Kidney epithelial cell (primary cell): ENCODE results near the gene GGT1. TPM values are rescaled to one million over a fixed set of nuclear protein-coding genes. Genes with fewer than 3 reads are reported as not detected.
"Not testable (repeated sequence)": the region's sequence is repeated elsewhere in the genome, so short reads cannot be mapped to it uniquely, and the experiment has no call there.

ENCODE experiments used
- DNase-seq: peaks from one replicate; pipeline ENCODE4 v3.0.0-alpha.2; 2010; ENCODE audit warnings: low read depth
- H3K27me3 ChIP-seq: 2 replicates; pipeline ENCODE4 v1.6.0; 2011; ENCODE audit warnings: low read length; ENCODE audit not compliant: control insufficient read depth, insufficient read depth
- H3K36me3 ChIP-seq: 2 replicates; pipeline ENCODE4 v1.5.1; 2011; ENCODE audit warnings: low read length; ENCODE audit not compliant: control insufficient read depth, insufficient read depth
- H3K4me3 ChIP-seq: 2 replicates; pipeline ENCODE4 v1.5.1; 2011; ENCODE audit warnings: low read depth, mild to moderate bottlenecking, control low read depth, low read length
- total RNA-seq: library from RNA; depleted of rRNA; stranded (reverse); fragments of >200 nt; gene quantifications from 2 replicates; pipeline ENCODE4 v1.2.3, GENCODE V29; 2015

The GGT1 gene
- total RNA-seq, 1 donor from 2014 or later, result 22.8 TPM

DNA sequence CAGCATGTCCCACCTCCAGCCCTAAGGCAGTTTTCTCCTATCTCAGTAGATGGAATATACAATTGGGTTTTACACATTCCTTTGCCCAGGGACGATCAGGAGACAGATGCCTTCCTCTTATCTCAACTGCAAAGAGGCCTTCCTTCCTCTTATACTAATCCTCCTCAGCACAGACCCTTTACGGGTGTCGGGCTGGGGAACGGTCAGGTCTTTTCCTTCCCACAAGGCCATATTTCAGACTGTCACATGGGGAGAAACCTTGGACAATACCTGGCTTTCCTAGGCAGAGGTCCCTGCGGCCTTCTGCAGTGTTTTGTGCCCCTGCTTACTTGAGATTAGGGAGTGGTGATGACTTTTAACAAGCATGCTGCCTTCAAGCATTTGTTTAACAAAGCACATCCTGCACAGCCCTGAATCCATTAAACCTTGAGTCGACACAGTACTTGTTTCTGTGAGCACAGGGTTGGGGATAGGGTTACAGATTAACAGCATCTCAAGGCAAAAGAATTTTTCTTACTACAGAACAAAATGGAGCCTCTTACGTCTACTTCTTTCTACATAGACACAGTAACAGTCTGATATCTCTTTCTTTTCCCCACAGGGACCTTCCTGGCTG lies 27.9 kb downstream of the GGT1 start:
- not testable (repeated sequence) for DNase-seq, H3K36me3 ChIP-seq, H3K4me3 ChIP-seq, H3K27me3 ChIP-seq

DNA sequence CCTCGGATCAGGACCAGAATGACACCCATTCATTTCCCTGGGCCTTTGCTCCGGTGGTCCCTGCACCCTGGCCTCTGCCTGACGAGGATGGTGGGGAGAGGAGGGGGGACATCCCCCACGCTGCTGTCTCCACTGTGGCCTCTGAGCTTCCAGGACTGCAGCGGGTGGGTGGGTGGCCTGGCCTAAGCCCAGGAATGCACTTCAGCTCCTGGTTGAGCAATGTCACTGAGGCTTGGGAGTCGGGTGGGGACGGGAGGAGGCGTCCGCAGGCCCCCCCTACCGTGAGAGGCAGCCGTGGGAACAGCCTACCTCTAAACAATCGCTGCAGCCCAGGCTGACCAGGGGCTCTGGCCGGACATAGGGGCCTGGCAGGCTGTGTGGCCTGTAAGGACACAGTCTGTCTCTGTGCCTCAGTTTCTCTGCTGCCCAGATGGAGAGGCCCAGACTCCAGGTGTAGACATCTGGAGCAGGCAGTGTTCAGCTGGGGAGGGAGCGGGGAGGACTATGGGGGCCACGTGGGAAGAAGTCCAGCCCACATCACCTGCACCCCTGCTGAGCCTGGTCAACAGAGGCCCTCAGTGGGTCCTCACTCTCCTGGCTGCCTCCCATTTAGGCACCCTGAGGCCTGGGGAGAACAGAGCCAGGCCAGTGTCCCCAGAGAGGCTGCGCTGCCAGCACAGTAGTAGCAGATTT lies 28.6 kb downstream of the GGT1 start:
- H3K4me3 ChIP-seq, H3K27me3 ChIP-seq, H3K36me3 ChIP-seq, DNase-seq: not testable (repeated sequence)

DNA sequence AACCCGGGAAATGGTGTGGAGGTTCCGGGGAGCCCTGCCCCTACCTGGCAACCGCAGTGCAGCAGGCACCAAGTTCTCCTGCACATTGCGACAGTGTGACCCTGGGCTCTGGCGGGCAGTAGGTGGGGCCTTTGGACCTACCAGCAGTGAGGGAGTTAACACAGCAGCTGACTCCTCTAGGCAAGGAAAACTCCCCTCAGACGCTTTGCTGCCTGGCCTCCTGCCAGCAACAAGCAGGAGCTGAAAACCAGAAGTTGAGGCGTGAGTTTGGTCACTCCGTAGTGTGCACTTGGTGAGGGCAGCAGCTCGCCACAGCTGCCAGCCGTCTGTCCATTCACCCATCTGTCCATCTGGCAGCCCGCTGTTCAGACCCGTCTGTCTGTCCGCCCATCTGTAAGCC lies 29.6 kb downstream of the GGT1 start:
- not testable (repeated sequence) for H3K36me3 ChIP-seq, DNase-seq, H3K27me3 ChIP-seq, H3K4me3 ChIP-seq

DNA sequence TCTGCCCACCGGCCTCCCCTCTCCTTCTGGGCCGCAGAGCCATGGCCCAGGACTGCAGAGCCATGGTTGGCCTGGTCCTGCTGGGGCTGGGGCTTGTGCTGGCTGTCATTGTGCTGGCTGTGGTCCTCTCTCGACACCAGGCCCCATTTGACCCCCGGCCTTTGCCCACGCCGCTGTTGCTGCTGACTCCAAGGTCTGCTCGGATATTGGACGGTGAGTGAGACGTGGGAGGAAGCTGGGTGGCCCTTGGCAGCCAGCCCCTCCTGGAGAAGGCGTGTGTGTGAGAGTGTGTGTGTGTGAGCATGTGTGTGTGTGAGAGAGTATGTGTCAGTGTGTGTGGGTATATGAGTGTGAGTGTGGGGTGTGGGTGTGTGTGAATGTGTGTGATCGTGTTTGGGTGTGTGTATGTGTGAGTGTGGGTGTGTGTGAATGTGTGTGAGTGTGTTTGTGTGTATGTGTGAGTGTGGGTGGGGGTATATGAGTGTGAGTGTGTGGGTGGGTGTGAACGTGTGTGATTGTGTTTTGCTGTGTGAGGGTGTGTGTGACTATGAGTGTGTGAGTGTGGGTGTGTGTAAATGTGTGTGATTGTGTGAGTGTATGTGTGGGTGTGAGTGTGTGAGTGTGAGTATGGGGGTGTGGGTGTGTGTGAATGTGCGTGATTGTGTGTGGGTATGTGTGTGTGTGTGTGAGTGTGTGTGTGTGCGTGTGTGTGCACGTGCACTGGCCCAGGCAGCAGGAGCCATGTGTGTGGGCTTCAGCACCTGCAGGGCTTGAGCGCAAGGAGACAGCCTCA lies 30.4 kb downstream of the GGT1 start:
- not testable (repeated sequence) for H3K36me3 ChIP-seq, DNase-seq, H3K4me3 ChIP-seq, H3K27me3 ChIP-seq

DNA sequence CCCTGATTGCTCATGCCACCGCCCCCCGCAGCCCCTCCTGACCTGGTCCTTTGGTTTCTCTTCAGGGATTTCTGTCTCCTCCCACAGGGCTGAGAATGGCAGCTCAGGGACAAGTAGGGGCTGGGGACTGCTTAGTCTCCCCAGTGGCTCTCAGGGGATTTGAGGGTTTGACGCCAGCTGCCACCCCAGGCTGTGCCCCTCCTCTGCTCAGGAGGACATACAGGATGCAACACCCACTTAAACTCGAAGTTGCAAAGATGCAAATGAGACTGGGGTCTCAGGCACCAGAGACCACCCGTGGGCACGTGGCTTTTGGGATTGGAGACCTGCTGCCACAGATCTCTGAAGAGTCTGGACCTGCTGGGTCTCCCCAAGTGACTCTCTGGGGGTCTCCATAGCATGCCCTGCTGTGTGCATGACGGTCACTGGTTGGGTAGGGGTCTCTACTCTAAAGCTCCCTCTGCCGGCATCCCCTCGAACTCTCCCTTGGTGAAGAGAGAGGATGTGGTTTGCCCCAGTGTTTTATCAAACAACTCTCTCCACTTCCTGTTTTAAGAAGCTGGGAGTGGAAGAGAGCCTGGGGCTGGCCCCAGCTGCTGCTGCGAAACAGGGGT lies 31.9 kb downstream of the GGT1 start:
- not testable (repeated sequence) for DNase-seq, H3K27me3 ChIP-seq, H3K36me3 ChIP-seq, H3K4me3 ChIP-seq

DNA sequence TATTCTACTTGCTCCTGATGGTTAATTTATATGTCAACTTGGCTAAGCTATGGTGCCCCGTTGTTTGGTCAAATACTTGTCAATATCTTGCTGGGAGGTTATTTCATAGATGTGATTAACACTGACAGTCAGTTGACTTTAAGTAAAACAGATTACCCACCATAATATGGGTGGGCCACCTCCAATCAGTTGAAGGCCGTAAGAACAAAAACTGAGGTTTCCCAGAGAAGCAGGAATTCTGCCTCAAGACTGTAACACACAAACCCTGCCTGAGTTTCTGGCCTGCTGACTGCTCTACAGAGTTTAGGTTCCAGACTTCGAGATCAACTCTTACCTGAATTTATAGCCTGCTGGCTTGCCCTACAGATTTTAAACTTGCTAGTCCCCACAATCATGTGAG lies 33.5 kb downstream of the GGT1 start:
- DNase-seq, H3K36me3 ChIP-seq: not testable (repeated sequence)

DNA sequence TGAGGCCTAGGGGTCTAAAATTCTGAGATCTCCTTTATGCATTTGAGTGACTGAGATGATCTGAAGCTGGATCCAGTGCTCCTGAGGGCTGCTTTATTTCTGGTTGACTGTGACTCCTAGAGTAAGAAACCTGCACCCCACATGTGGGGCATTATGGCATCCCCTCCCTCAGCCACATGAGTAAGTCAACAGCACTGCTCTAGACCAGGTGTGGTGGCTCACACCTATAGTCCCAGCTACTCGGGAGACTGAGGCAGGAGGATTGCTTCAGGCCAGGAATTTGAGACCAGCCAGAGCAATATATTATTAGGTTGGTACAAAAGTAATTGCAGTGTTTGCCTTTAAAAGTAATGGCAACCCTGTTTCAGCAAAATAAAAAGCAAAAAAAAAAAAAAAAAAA lies 39.3 kb downstream of the GGT1 start:
- not testable (repeated sequence) for H3K36me3 ChIP-seq, H3K27me3 ChIP-seq, H3K4me3 ChIP-seq, DNase-seq

More for the DNA sequence above, 33.5 kb downstream of the GGT1 start:
- H3K27me3 ChIP-seq, H3K4me3 ChIP-seq: not testable (repeated sequence)

DNA sequence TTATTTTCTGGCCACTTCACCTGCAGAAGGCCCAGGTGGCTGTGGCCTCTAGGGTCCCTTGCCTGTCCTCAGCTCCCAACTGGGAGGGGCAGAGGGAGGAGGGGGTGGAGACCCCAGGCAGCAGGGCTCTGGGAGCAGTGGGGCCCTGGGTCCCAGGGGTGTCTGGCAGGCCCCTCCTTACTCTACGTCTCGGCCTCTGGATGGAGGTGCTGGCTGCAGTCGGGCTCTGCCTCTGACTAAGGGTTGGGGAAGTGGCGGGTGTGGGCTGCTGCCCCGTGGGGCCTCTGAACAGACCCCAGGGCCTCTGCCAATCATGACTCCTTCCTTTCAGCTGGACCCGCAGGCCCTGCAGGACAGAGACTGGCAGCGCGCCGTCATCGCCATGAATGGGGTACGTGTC lies 41.4 kb downstream of the GGT1 start:
- H3K4me3 ChIP-seq, DNase-seq, H3K36me3 ChIP-seq, H3K27me3 ChIP-seq: not testable (repeated sequence)

DNA sequence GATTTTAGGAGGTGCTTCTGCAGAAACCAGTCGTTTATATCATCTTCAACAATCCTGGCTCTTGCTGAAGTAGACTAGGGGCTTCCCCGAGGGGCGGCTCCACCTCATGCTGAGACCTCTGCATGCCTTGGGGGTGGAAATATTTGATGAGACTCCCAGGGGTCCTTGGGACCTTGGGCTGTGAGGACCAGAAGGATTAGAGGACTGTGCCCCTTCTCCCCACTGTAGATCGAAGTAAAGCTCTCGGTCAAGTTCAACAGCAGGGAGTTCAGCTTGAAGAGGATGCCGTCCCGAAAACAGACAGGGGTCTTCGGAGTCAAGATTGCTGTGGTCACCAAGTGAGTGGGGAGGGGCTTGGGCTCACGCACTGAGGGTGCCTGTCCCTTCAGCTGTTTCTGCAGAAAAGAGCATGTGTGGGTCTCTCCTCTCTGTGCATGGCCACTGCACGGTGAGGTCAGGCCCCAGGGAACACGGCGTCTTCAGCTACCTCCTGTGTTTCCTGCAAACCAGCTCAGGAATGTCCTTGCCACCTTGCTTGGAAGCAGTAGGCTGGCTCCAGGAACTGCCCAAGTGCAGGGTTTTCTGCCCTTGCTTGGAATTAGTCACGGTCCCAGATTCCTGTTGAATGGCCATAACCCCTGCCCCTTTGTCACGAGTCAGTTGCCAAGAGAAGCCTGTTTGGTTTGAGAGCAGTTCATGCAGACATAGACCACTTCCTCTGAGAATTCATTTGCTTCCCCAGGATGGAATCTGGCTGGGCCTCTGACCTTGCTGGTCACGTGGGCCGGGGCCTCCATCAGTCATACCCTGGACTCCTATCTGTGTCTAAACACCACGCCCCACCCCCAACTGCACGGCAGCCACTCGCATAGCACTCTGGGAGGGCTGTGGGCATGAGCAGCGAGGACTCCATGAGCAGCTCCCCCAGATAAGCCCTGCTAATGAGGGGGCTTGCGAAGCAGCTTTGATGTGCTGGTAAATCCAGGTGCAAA lies 42.7 kb downstream of the GGT1 start:
- DNase-seq, H3K27me3 ChIP-seq, H3K4me3 ChIP-seq, H3K36me3 ChIP-seq: not testable (repeated sequence)

DNA sequence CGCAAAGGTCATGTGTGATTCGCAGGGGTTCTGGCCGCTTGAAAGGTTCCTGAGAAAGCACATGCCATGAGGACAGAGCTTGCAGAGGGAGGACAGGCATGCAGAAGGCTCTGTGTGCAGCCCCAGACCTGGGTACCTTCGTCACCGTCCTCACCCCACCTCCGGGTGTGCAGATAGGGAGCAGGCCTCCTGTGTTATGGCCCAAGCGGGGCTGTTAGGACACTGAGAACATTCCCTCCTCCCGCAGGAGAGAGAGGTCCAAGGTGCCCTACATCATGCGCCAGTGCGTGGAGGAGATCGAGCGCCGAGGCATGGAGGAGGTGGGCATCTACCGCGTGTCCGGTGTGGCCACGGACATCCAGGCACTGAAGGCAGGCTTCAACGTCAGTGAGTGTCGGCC lies 43.8 kb downstream of the GGT1 start:
- not testable (repeated sequence) for DNase-seq, H3K4me3 ChIP-seq, H3K27me3 ChIP-seq, H3K36me3 ChIP-seq

DNA sequence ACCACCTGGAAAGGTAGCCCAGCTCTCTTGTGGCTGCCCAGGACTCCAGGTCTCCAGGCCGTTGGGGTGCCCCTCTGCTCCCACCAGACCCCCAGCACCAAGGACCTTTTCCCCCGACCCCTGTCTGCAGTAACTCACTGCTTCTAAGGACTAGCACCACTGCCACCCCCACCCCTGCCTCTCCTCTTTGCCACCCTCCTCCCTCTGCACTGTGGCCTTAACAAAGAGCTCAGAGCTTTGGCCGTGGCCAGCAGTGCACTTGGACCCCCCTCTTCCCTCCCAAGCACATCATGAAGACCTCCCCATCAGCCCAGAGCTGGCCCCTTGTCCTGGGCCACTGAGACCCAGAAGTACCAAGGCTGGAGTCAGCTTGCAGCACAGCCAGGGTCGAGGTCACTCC lies 46.4 kb downstream of the GGT1 start:
- H3K36me3 ChIP-seq, H3K4me3 ChIP-seq, H3K27me3 ChIP-seq, DNase-seq: not testable (repeated sequence)

DNA sequence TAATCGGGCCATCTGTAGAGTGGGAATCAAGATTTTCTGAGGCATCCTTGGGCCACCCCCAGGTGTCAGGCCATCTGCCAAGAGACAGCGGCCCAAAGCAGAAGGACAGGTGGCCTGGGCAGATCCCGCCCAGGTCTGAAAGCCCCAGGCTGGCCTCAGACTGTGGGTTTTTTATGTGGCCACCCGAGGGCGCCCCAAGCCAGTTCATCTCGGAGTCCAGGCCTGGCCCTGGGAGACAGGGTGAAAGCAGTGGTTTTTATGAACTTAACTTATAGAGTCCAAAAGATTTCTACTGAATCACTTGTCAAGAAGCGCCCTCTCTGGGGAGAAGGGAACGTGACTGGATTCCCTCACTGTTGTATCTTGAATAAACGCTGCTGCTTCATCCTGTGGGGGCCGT lies 47.9 kb downstream of the GGT1 start:
- H3K36me3 ChIP-seq, H3K27me3 ChIP-seq, H3K4me3 ChIP-seq, DNase-seq: not testable (repeated sequence)

DNA sequence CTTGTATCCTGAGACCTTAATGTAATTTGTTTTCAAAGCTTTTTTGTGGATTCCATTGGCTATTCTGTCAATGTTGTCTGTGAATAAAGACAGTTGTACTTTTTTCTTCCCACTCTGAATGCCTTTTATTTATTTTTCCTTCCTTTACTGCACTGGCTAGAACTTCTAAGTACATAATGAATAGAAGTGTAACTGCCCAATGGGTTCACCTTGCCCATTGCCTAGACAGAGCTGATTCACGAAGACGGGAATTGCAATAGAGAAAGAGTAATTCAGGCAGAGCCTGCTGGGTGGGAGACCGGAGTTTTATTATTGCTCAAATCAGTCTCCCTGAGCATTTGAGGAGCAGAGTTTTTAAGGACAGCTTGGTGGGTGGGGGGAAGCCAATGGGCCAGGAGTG lies 62.4 kb downstream of the GGT1 start:
- not testable (repeated sequence) for H3K36me3 ChIP-seq, H3K27me3 ChIP-seq, DNase-seq, H3K4me3 ChIP-seq

DNA sequence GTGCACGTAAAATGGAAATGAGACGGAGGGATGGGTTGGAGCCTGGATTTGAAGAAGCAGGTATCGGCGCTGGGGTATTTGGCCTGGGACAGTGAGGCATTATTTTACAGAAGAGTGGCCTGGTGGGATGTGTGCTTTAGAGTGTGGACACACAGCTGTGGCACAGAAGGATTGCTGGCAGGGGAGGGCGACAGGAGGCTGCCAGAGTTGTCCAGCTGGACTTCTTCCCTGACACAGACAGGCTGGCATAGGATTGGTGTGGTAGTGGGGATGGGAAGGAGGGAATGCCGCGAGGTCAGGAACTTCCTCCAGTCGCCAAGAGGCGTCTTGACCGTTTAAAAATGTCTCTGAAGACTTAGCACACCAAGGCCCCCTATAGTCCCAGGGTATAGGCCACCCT lies 64.9 kb downstream of the GGT1 start:
- H3K36me3 ChIP-seq, result not testable (repeated sequence)

More for the DNA sequence above, 64.9 kb downstream of the GGT1 start:
- not testable (repeated sequence) for H3K27me3 ChIP-seq, DNase-seq, H3K4me3 ChIP-seq
